Fibroblast of villous mesenchyme (primary cell): ENCODE measurements around the gene NANP. TPM values are rescaled to one million over a fixed set of nuclear protein-coding genes. Genes with fewer than 3 reads are reported as not detected.
A peak's percentile ranks its signal among the peaks of the same experiment; 100 is the strongest.
"Not testable (repeated sequence)": the region's sequence is repeated elsewhere in the genome, so short reads cannot be mapped to it uniquely, and the experiment has no call there.

Experiments used
- DNase-seq: peaks from one replicate; pipeline ENCODE4 v3.0.0-alpha.2; 2010; ENCODE audit warnings: low read depth
- H3K4me3 ChIP-seq: 2 replicates; pipeline ENCODE4 v1.5.1; 2011; ENCODE audit warnings: low read depth, mild to moderate bottlenecking, low read length
- total RNA-seq: library from RNA; depleted of rRNA; stranded (reverse); fragments of >200 nt; gene quantifications from 2 replicates; pipeline ENCODE4 v1.2.3, GENCODE V29; 2012
- TF ChIP-seq, protein P1 (sequence below): IDR thresholded peaks from 2 replicates; pipeline ENCODE4 v1.5.1; 2012; ENCODE audit warnings: low read depth, mild to moderate bottlenecking, low read length; ENCODE audit not compliant: insufficient read depth

The NANP gene
- total RNA-seq, 1 donor: 16.8 TPM

DNA sequence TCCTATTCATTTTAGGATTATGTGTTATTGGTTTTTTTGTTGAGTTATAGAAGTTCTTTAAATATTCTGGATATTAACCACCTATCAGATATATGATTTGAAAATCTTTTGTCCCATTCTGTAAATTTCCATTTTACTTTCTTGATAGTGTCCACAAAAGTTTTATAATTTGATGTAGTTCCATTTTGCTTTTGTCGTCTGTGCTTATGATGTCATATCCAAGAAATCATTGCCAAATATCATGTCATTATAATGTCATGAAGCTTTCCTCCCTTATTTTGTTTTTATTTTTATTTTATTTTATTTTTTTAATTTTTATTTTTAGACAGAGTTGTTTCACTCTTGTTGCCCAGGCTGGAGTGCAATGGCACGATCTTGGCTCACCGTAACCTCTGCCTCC is 21.0 kb upstream of the NANP start:
- TF ChIP-seq, protein P1, sequence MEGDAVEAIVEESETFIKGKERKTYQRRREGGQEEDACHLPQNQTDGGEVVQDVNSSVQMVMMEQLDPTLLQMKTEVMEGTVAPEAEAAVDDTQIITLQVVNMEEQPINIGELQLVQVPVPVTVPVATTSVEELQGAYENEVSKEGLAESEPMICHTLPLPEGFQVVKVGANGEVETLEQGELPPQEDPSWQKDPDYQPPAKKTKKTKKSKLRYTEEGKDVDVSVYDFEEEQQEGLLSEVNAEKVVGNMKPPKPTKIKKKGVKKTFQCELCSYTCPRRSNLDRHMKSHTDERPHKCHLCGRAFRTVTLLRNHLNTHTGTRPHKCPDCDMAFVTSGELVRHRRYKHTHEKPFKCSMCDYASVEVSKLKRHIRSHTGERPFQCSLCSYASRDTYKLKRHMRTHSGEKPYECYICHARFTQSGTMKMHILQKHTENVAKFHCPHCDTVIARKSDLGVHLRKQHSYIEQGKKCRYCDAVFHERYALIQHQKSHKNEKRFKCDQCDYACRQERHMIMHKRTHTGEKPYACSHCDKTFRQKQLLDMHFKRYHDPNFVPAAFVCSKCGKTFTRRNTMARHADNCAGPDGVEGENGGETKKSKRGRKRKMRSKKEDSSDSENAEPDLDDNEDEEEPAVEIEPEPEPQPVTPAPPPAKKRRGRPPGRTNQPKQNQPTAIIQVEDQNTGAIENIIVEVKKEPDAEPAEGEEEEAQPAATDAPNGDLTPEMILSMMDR: no peak
- H3K4me3 ChIP-seq: no peak overlapping the region
- no peak for DNase-seq

DNA sequence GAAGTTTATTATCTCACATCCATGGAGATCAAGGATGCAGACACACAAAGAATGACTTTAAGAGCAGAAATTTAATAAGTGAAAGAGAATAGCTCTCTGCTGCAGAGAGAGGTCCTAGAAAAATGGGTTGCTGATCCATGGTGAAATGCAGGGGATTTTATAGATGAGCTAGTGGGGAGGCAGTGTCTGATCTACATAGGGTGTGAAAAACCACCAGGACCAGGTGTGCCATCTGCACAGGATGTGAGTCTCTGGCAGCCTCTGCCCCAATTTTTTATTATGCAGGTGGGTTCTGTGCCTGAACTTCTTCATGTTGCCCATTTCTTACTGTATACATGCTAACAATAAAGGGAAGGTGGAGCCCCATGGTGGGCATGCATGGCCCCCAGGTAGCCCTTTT is 19.9 kb upstream of the NANP start:
- H3K4me3 ChIP-seq: no peak overlapping the region
- TF ChIP-seq, protein P1: no peak
- no peak for DNase-seq

DNA sequence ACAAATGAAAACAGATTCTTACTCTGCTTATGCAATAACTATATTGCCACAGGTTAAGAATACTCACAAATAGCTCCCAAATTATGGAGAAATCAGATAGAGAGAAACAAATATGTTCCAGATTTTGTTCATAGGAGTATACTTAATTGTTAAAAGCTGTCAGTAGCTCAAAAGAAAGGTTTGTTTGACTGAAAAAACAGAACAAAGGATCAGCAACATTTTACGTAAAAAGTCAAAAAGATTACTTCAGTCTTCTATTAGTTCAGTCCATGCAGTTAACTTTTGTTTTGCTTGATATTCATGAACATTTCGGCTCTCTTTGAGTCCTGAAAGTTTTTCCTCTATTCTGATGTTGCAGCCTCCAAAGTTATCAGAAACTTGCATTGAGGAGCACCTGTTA is 13.4 kb upstream of the NANP start:
- TF ChIP-seq, protein P1: no peak
- no peak for DNase-seq
- H3K4me3 ChIP-seq: no peak overlapping the region

DNA sequence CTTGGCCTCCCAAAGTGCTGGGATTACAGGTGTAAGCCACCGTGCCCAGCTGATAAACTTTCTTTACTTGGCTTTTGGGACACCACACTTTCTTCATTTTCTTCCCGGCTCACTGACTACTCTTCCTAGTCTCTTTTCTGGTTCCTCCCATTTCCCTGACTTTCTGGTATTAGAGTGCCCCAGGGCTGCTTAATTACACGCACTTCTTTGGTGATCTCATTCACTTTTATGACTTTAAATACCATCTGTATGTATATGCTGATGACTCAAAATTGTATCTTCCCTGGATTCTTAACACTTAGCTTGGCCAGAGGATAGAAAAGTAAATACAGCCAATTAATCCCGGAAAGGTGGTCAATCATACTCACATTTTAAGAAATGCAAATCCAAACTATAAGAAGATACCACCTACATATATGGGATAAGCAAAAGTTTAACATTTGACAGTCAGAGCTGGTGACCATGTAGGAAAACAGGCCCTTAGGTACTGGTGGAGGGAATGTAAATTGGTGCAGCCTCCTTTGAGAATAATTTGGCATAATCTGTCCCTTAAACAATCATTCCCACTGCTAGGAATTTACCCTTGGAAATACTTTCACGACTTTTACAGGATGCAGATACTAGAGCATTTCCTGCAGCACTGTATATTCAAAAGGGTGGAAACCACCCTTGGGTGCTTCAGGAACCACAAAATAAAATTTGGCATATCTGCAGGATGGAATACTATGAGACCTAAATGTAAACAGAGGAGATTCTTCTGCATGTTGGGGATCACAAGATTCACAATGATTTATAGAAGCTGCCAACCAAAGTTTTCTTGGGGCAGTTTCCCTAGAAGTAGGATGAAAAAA is 9.4 kb upstream of the NANP start:
- DNase-seq: peak; percentile 53
- no peak overlapping the region for H3K4me3 ChIP-seq
- TF ChIP-seq, protein P1: no peak

DNA sequence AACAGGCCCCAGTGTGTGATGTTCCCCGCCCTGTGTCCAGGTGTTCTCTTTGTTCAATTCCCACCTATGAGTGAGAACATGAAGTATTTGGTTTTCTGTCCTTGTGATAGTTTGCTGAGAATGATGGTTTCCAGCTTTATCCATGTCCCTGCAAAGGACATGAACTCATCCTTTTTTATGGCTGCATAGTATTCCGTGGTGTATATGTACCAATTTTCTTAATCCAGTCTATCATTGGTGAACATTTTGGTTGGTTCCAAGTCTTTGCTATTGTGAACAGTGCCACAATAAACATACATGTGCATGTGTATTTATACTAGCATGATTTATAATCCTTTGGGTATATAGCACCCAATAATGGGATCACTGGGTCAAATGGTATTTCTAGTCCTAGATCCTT is 6.8 kb upstream of the NANP start:
- H3K4me3 ChIP-seq, DNase-seq: not testable (repeated sequence)

DNA sequence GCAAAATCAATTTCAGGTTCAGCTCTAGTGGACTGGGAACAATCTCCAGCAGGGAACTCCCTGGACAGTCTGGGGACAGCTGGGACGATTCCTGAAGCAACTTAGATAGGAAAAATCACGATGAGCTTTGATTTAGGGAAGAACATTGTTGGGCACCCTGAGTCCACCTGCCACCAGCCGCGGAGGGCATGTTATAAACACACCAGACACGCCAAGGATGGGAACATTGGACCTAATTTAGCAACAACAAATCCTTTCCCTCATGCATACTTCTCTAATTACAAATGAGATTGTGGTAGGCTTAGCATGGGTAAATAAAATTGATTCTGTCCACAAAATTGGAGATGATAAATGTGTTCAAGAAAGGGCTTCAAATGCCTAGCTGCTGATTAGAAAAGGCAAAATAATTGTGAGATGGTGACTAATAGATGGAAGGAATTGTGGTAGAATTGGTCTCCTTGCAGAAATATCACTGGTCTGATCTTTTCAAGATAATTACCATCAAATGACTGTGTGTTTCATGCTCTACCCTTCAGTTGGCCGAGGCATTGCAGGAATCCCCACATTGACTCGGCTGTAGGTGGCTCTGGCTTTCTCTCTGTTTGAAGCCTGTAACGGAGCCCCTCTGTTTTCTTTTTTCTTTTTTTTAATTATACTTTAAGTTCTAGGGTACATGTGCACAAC is 6.1 kb upstream of the NANP start:
- TF ChIP-seq, protein P1: no peak
- no peak overlapping the region for H3K4me3 ChIP-seq
- no peak for DNase-seq

DNA sequence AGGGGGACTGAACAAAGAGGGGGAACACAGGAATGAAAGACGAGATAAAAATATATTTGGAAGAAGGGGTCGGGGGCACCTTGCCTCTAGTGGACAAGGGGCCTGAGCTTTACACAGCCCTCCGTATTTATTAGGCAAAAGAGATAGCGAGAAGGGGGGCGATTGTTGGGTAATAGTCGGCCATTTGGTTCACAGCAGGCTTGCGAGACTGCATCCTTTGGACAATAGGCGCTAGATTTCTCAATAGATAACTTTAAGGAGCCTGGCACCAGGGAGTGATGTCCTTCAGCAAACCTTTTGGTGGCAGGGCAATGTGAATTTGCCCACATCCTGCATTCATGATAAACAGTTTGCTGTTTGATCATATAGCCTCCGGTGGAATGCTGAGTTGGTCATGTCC is 3.0 kb upstream of the NANP start:
- DNase-seq: no peak
- TF ChIP-seq, protein P1: no peak
- H3K4me3 ChIP-seq: no peak overlapping the region
